ENCODE results near the gene NUP210. TPM values are rescaled to one million over a fixed set of nuclear protein-coding genes. Genes with fewer than 3 reads are reported as not detected.

Gene NUP210
- total RNA-seq, 1 donor from 2014 or later, result 91.9 TPM

GRCh38 chr3:13274125-13274524, 146.0 kb downstream of the NUP210 start:
- Mint-ChIP-seq H3K36me3 (ENCODE audit: low read depth) (no peaks in the 10 kb centered on the region), H3K4me3 (no peak overlapping the region), H3K27ac (no peak overlapping the region), H3K4me1 (peaks cover 2% of the 10 kb centered on the region), H3K9me3 (peaks cover 2% of the 10 kb centered on the region), H3K27me3 (peaks cover 19% of the 10 kb centered on the region)
- ATAC-seq (ENCODE audit: low read depth) (no peak), DNase-seq (no peak)
- ChIA-PET CTCF (no interaction called here), POLR2A (interaction anchor here (1.3 kb wide), 1 partner anchor 75 kb away, joined by 4 read pairs; no protein-coding TSS in a partner anchor)
- no peak for TF ChIP-seq CTCF (IDR thresholded peaks at IDR 0.05)
- intact Hi-C loops (cut with micrococcal nuclease), result no loop called here

- Mint-ChIP-seq H3K4me1 (peaks cover 2% of the 10 kb centered on the region), H3K9me3 (peaks cover 2% of the 10 kb centered on the region), H3K27ac (no peak overlapping the region), H3K27me3 (peaks cover 21% of the 10 kb centered on the region), H3K36me3 (ENCODE audit: low read depth) (no peaks in the 10 kb centered on the region), H3K4me3 (no peak overlapping the region)
- CTCF ChIA-PET, result no interaction called here
- no peak for DNase-seq
- TF ChIP-seq CTCF (IDR thresholded peaks at IDR 0.05), result no peak
- intact Hi-C loops (cut with micrococcal nuclease), result no loop called here
- ATAC-seq (ENCODE audit: low read depth), result no peak
- POLR2A ChIA-PET, result no interaction called here
Observed at GRCh38 chr3:13273604-13274105, 146.5 kb downstream of the NUP210 start.

GRCh38 chr3:13272831-13273603, 147.1 kb downstream of the NUP210 start:
- H3K4me1 Mint-ChIP-seq, result peaks cover 2% of the 10 kb centered on the region
- peaks cover 22% of the 10 kb centered on the region for H3K27me3 Mint-ChIP-seq
- POLR2A ChIA-PET, result no interaction called here
- peaks cover 2% of the 10 kb centered on the region for H3K9me3 Mint-ChIP-seq
- H3K4me3 Mint-ChIP-seq, result no peak overlapping the region
- no peaks in the 10 kb centered on the region for H3K36me3 Mint-ChIP-seq (ENCODE audit: low read depth)
- DNase-seq (no peak), ATAC-seq (ENCODE audit: low read depth) (no peak)
- H3K27ac Mint-ChIP-seq, result no peak overlapping the region
- CTCF ChIA-PET, result no interaction called here
- intact Hi-C loops (cut with micrococcal nuclease), result no loop called here
- TF ChIP-seq CTCF (IDR thresholded peaks at IDR 0.05), result no peak

GRCh38 chr3:13269711-13270378, 150.3 kb downstream of the NUP210 start:
- Mint-ChIP-seq H3K4me1 (peaks cover 2% of the 10 kb centered on the region), H3K4me3 (no peak overlapping the region), H3K36me3 (ENCODE audit: low read depth) (no peaks in the 10 kb centered on the region), H3K27me3 (peaks cover 19% of the 10 kb centered on the region), H3K9me3 (peaks cover 2% of the 10 kb centered on the region), H3K27ac (no peak overlapping the region)
- POLR2A ChIA-PET, result interaction anchor here (0.6 kb wide), 1 partner anchor 12 kb away, joined by 3 read pairs; no protein-coding TSS in a partner anchor
- DNase-seq (no peak), ATAC-seq (ENCODE audit: low read depth) (no peak)
- intact Hi-C loops (cut with micrococcal nuclease), result no loop called here
- CTCF ChIA-PET, result no interaction called here
- no peak for TF ChIP-seq CTCF (IDR thresholded peaks at IDR 0.05)

- H3K27me3 Mint-ChIP-seq, result peaks cover 21% of the 10 kb centered on the region
- intact Hi-C loops (cut with micrococcal nuclease), result no loop called here
- H3K9me3 Mint-ChIP-seq, result peaks cover 2% of the 10 kb centered on the region
- H3K4me3 Mint-ChIP-seq, result no peak overlapping the region
- peaks cover 2% of the 10 kb centered on the region for H3K4me1 Mint-ChIP-seq
- ATAC-seq (ENCODE audit: low read depth), result no peak
- CTCF ChIA-PET, result no interaction called here
- no peaks in the 10 kb centered on the region for H3K36me3 Mint-ChIP-seq (ENCODE audit: low read depth)
- no peak overlapping the region for H3K27ac Mint-ChIP-seq
- no peak for DNase-seq
- TF ChIP-seq CTCF (IDR thresholded peaks at IDR 0.05), result no peak
- POLR2A ChIA-PET, result interaction anchor here (0.6 kb wide), 1 partner anchor 11 kb away, joined by 3 read pairs; no protein-coding TSS in a partner anchor
Observed at GRCh38 chr3:13268961-13269441, 151.1 kb downstream of the NUP210 start.
